Activated B cell treated with CpG ODN at 0.5 μM for 24 hours (primary cell): ENCODE data around the gene COG5. TPM values are rescaled to one million over a fixed set of nuclear protein-coding genes. Genes with fewer than 3 reads are reported as not detected.
A peak's percentile ranks its signal among the peaks of the same experiment; 100 is the strongest.

ENCODE experiments used
- ATAC-seq: fragments of 200-7000 bp; cut with Tn5 transposase; one replicate; pipeline ENCODE4 v1.10.0; 2021; ENCODE audit warnings: low read depth, mild to moderate bottlenecking, moderate library complexity
- CTCF ChIA-PET: fragments of 350-600 bp; sonication (Branson Sonifier 250); formaldehyde crosslinking; loops from one replicate; lab custom pipeline; 2021; ENCODE audit warnings: antibody characterized with exemption; lab: Charles Lee
- POLR2A ChIA-PET: fragments of 350-600 bp; sonication (Branson Sonifier 250); formaldehyde crosslinking; loops from one replicate; lab custom pipeline; 2021; ENCODE audit warnings: antibody characterized with exemption; lab: Charles Lee
- DNase-seq: peaks from one replicate; pipeline ENCODE4 v3.0.0; 2022
- H3K27ac Mint-ChIP-seq: one replicate; pipeline ENCODE4 v1.8.0; 2020; ENCODE audit warnings: mixed read lengths
- H3K27me3 Mint-ChIP-seq: one replicate; pipeline ENCODE4 v1.8.0; 2021; ENCODE audit warnings: mixed read lengths
- H3K36me3 Mint-ChIP-seq: one replicate; pipeline ENCODE4 v1.8.0; 2021; ENCODE audit warnings: low read depth, mixed read lengths
- H3K4me1 Mint-ChIP-seq: one replicate; pipeline ENCODE4 v1.8.0; 2021; ENCODE audit warnings: mixed read lengths
- H3K4me3 Mint-ChIP-seq: one replicate; pipeline ENCODE4 v1.8.0; 2020; ENCODE audit warnings: mild to moderate bottlenecking, mixed read lengths
- H3K9me3 Mint-ChIP-seq: one replicate; pipeline ENCODE4 v1.8.0; 2020; ENCODE audit warnings: mixed read lengths
- CTCF ChIP-seq: fragments of 200-600 bp; IDR thresholded peaks from one replicate; pipeline ENCODE4 v1.8.0; 2022; ENCODE audit warnings: antibody characterized with exemption, mild to moderate bottlenecking
- intact Hi-C: fragments of 100-400 bp; cut with micrococcal nuclease; formaldehyde crosslinking; loops from one replicate; pipeline ENCODE4 v1.15.1; 2024
- total RNA-seq: library from RNA; stranded (reverse); gene quantifications from 2 replicates; pipeline ENCODE4 v1.2.3, GENCODE V29; 2022

COG5 gene
- total RNA-seq, 1 donor from 2014 or later, result 47.0 TPM

DNA sequence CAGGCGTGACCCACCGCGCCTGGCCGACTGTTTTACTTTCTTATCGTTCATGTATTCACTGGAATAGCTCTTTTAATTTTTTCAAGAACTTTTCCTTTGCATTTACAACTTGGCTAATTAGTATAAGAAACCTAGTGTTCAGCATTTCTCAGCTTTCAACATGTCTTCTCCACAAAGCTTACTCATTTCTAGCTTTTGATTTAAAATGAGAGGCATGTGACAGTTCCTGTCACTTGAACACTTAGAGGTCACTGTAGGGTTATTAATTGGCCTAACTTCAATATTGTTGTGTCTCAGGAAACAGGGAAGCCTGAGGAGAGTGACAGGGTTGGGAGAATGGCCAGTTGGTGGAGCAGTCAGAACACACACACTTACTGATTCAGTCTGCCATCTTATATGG lies 218.9 kb downstream of the COG5 start:
- Mint-ChIP-seq H3K36me3 (peaks cover 12% of the 10 kb centered on the region), H3K4me3 (no peak overlapping the region), H3K9me3 (no peaks in the 10 kb centered on the region), H3K4me1 (peaks cover 4% of the 10 kb centered on the region), H3K27me3 (no peaks in the 10 kb centered on the region), H3K27ac (no peak overlapping the region)
- intact Hi-C loops, result no loop called here
- DNase-seq (no peak), ATAC-seq (no peak)
- CTCF ChIA-PET, result no interaction called here
- no peak for TF ChIP-seq CTCF
- POLR2A ChIA-PET, result no interaction called here

GRCh38 chr7:107344286-107344685 lies 219.4 kb downstream of the COG5 start:
- Mint-ChIP-seq H3K9me3 (no peaks in the 10 kb centered on the region), H3K4me3 (no peak overlapping the region), H3K27me3 (no peaks in the 10 kb centered on the region), H3K27ac (no peak overlapping the region), H3K4me1 (peaks cover 4% of the 10 kb centered on the region), H3K36me3 (peaks cover 12% of the 10 kb centered on the region)
- no peak for TF ChIP-seq CTCF
- ChIA-PET CTCF (no interaction called here), POLR2A (no interaction called here)
- ATAC-seq, result no peak
- intact Hi-C loops, result no loop called here
- no peak for DNase-seq

GRCh38 chr7:107338080-107338479 lies 225.6 kb downstream of the COG5 start:
- peaks cover 10% of the 10 kb centered on the region for H3K36me3 Mint-ChIP-seq
- no peaks in the 10 kb centered on the region for H3K27me3 Mint-ChIP-seq
- intact Hi-C loops, result no loop called here
- H3K4me3 Mint-ChIP-seq, result no peak overlapping the region
- POLR2A ChIA-PET, result no interaction called here
- no peak for TF ChIP-seq CTCF
- ATAC-seq (no peak), DNase-seq (no peak)
- peaks cover 16% of the 10 kb centered on the region for H3K4me1 Mint-ChIP-seq
- CTCF ChIA-PET, result no interaction called here
- H3K9me3 Mint-ChIP-seq, result peaks cover 3% of the 10 kb centered on the region
- H3K27ac Mint-ChIP-seq, result no peak overlapping the region

- Mint-ChIP-seq H3K4me3 (peak overlapping the region; percentile 69), H3K4me1 (peaks cover 31% of the 10 kb centered on the region), H3K27me3 (no peaks in the 10 kb centered on the region), H3K27ac (peak overlapping the region; percentile 59), H3K9me3 (peaks cover 3% of the 10 kb centered on the region), H3K36me3 (peaks cover 4% of the 10 kb centered on the region)
- POLR2A ChIA-PET, result no interaction called here
- CTCF ChIA-PET, result interaction anchor here (0.7 kb wide), 1 partner anchor 183 kb away, joined by 3 read pairs; no protein-coding TSS in a partner anchor
- ATAC-seq, result peak; percentile 31
- TF ChIP-seq CTCF, result no peak
- DNase-seq, result no peak
- intact Hi-C loops, result no loop called here
These were observed 231.0 kb downstream of the COG5 start for GRCh38 chr7:107332488-107333269.

DNA sequence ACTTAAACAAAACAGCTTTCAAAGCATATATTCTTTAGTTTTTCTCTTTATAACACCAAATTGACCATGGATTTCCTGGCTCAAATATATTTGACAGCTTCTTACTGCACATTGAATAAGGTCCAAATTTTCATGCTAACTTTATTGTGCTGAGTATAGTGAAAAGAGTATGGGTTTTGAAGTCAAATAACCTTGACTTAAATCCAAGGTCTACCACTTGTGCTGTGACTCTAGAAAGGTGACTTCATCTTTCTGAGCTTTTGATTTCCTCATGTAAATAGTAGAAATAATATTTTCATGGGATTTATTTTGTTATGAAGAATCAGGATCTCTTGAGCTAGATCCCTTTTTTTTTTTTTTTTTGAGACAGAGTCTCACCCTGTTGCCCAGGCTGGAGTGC lies 233.2 kb downstream of the COG5 start:
- no peaks in the 10 kb centered on the region for H3K9me3 Mint-ChIP-seq
- DNase-seq (no peak), ATAC-seq (no peak)
- peaks cover 7% of the 10 kb centered on the region for H3K36me3 Mint-ChIP-seq
- H3K27ac Mint-ChIP-seq, result no peak overlapping the region
- intact Hi-C loops, result no loop called here
- ChIA-PET POLR2A (interaction anchor here (0.7 to 1.1 kb wide), 2 partner anchors 26 to 234 kb away, joined by 4 to 6 read pairs; partner anchors contain the start of genes COG5 and DUS4L), CTCF (no interaction called here)
- peaks cover 27% of the 10 kb centered on the region for H3K4me1 Mint-ChIP-seq
- no peak overlapping the region for H3K4me3 Mint-ChIP-seq
- no peak for TF ChIP-seq CTCF
- no peaks in the 10 kb centered on the region for H3K27me3 Mint-ChIP-seq
